DOHH2 (cell line): ENCODE measurements around the gene UPK1B.

Experiments
- H3F3A ChIP-seq: fragments of 200-600 bp; sonication (generic), shearing (Covaris generic); 2 replicates; pipeline ENCODE4 v1.6.0; 2016; ENCODE audit warnings: antibody characterized with exemption, mild to moderate bottlenecking; ENCODE audit not compliant: control insufficient read depth, insufficient read depth
- H3K27ac ChIP-seq: fragments of 200-600 bp; sonication (generic); 2 replicates; pipeline ENCODE4 v1.5.1; 2014; ENCODE audit warnings: low read depth, mild to moderate bottlenecking, low read length, moderate library complexity
- H3K27me3 ChIP-seq: fragments of 200-600 bp; sonication (generic); 2 replicates; pipeline ENCODE4 v1.6.1; 2014; ENCODE audit warnings: mild to moderate bottlenecking, low read length, mixed read lengths; ENCODE audit not compliant: control insufficient read depth
- H3K36me3 ChIP-seq: fragments of 200-600 bp; sonication (generic); 2 replicates; pipeline ENCODE4 v1.6.1; 2014; ENCODE audit warnings: mild to moderate bottlenecking, low read length, moderate library complexity, mixed read lengths; ENCODE audit not compliant: control insufficient read depth
- H3K4me1 ChIP-seq: fragments of 200-600 bp; sonication (generic); 2 replicates; pipeline ENCODE4 v1.6.1; 2014; ENCODE audit warnings: mild to moderate bottlenecking, low read length, mixed read lengths; ENCODE audit not compliant: control insufficient read depth
- H3K4me2 ChIP-seq: fragments of 200-600 bp; sonication (generic); 2 replicates; pipeline ENCODE4 v1.6.0; 2014; ENCODE audit warnings: mild to moderate bottlenecking, low read length, moderate library complexity
- H3K4me3 ChIP-seq: fragments of 200-600 bp; sonication (generic); 2 replicates; pipeline ENCODE4 v1.5.1; 2014; ENCODE audit warnings: mild to moderate bottlenecking, low read length, mixed read lengths
- H3K79me2 ChIP-seq: fragments of 200-600 bp; sonication (generic); 2 replicates; pipeline ENCODE4 v1.6.1; 2014; ENCODE audit warnings: mild to moderate bottlenecking, low read length, mixed read lengths; ENCODE audit not compliant: control insufficient read depth
- H3K9me2 ChIP-seq: fragments of 200-600 bp; sonication (generic); replicated peaks from 2 replicates; pipeline ENCODE4 v1.6.1; 2014; ENCODE audit warnings: mild to moderate bottlenecking, low read length, mixed read lengths; ENCODE audit not compliant: control insufficient read depth
- H3K9me3 ChIP-seq: fragments of 200-600 bp; sonication (generic); 2 replicates; pipeline ENCODE4 v1.6.1; 2014; ENCODE audit warnings: antibody characterized with exemption, low read length, mixed read lengths; ENCODE audit not compliant: control insufficient read depth, insufficient read depth
- H4K20me1 ChIP-seq: fragments of 200-600 bp; sonication (generic); 2 replicates; pipeline ENCODE4 v1.6.0; 2014; ENCODE audit warnings: low read depth, mild to moderate bottlenecking, antibody characterized with exemption, low read length, moderate library complexity; ENCODE audit not compliant: control insufficient read depth, insufficient read depth
- CTCF ChIP-seq: fragments of 200-600 bp; sonication (generic); IDR thresholded peaks from one replicate; pipeline ENCODE4 v1.5.1; 2014; ENCODE audit warnings: antibody characterized with exemption, mild to moderate bottlenecking, low read depth, low read length; ENCODE audit not compliant: poor library complexity, severe bottlenecking
- EZH2phosphoT487 ChIP-seq: fragments of 200-600 bp; sonication (generic); IDR thresholded peaks from 2 replicates; pipeline ENCODE4 v1.6.1; 2017; ENCODE audit warnings: borderline replicate concordance, mild to moderate bottlenecking, antibody characterized with exemption, low read length, moderate library complexity, mixed read lengths

UPK1B gene

GRCh38 chr3:119184796-119185570 is 11.6 kb downstream of the UPK1B start:
- no peaks in the 10 kb centered on the region for H3K4me1 ChIP-seq
- no peak overlapping the region for H3K27ac ChIP-seq
- H3K27me3 ChIP-seq, result no peaks in the 10 kb centered on the region
- H3K4me3 ChIP-seq, result no peak overlapping the region
- H4K20me1 ChIP-seq, result no peaks in the 10 kb centered on the region
- no peaks in the 10 kb centered on the region for H3F3A ChIP-seq
- H3K9me3 ChIP-seq, result no peaks in the 10 kb centered on the region
- no peaks in the 10 kb centered on the region for H3K9me2 ChIP-seq
- TF ChIP-seq EZH2phosphoT487 (no peak), CTCF (no peak)
- no peaks in the 10 kb centered on the region for H3K79me2 ChIP-seq
- no peak overlapping the region for H3K4me2 ChIP-seq
- H3K36me3 ChIP-seq, result no peaks in the 10 kb centered on the region

- H3K4me1 ChIP-seq, result no peaks in the 10 kb centered on the region
- H3K36me3 ChIP-seq, result no peaks in the 10 kb centered on the region
- no peak overlapping the region for H3K4me2 ChIP-seq
- H3K27me3 ChIP-seq, result no peaks in the 10 kb centered on the region
- no peak overlapping the region for H3K4me3 ChIP-seq
- TF ChIP-seq CTCF (no peak), EZH2phosphoT487 (no peak)
- H3K9me3 ChIP-seq, result no peaks in the 10 kb centered on the region
- no peaks in the 10 kb centered on the region for H3K79me2 ChIP-seq
- H3K9me2 ChIP-seq, result no peaks in the 10 kb centered on the region
- H4K20me1 ChIP-seq, result no peaks in the 10 kb centered on the region
- H3F3A ChIP-seq, result no peaks in the 10 kb centered on the region
- H3K27ac ChIP-seq, result no peak overlapping the region
Observed at GRCh38 chr3:119187266-119187665, 13.9 kb downstream of the UPK1B start.

GRCh38 chr3:119191800-119192199 is 18.4 kb downstream of the UPK1B start:
- Histone ChIP-seq H3K27ac (no peak overlapping the region), H3K27me3 (no peaks in the 10 kb centered on the region; the same call in 1 of the 2 replicates), H3K4me3 (no peak overlapping the region), H3K9me2 (no peaks in the 10 kb centered on the region), H3K79me2 (no peaks in the 10 kb centered on the region), H3K4me2 (no peak overlapping the region), H3K4me1 (no peaks in the 10 kb centered on the region), H3K9me3 (no peaks in the 10 kb centered on the region), H3F3A (no peaks in the 10 kb centered on the region), H4K20me1 (no peaks in the 10 kb centered on the region), H3K36me3 (no peaks in the 10 kb centered on the region)
- no peak for TF ChIP-seq CTCF
- no peak for TF ChIP-seq EZH2phosphoT487
